Measurements from ENCODE around the gene CAMK2N1.

DNA sequence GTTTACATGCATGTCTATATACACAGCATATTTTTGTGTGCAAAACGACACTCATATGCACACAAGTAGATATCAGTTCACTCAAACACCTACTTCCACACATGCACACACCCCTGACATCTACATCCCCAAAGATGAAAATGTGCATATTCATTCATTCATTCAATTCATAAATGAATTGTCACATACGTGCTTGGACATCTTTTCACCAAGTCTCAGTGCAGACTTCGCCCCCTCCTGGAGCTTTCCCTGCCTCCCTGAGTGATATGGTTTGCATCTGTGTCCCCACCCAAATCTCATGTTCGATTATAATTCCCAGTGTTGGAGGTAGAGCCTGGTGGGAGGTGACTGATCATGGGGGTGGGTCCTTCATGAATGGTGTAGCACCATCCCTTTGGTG lies 53.1 kb downstream of the CAMK2N1 start:
- no peak for TF ChIP-seq POLR2A (IDR thresholded peaks at IDR 0.05)
- TF ChIP-seq, protein P1, sequence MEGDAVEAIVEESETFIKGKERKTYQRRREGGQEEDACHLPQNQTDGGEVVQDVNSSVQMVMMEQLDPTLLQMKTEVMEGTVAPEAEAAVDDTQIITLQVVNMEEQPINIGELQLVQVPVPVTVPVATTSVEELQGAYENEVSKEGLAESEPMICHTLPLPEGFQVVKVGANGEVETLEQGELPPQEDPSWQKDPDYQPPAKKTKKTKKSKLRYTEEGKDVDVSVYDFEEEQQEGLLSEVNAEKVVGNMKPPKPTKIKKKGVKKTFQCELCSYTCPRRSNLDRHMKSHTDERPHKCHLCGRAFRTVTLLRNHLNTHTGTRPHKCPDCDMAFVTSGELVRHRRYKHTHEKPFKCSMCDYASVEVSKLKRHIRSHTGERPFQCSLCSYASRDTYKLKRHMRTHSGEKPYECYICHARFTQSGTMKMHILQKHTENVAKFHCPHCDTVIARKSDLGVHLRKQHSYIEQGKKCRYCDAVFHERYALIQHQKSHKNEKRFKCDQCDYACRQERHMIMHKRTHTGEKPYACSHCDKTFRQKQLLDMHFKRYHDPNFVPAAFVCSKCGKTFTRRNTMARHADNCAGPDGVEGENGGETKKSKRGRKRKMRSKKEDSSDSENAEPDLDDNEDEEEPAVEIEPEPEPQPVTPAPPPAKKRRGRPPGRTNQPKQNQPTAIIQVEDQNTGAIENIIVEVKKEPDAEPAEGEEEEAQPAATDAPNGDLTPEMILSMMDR (IDR thresholded peaks at IDR 0.05): no peak
